Measurements from ENCODE around the gene ADGRL4.

- no peak for TF ChIP-seq CTCF (IDR thresholded peaks at IDR 0.05)
- no peak for TF ChIP-seq POLR2A (IDR thresholded peaks at IDR 0.05)
These were observed 55.7 kb downstream of the ADGRL4 start for GRCh38 chr1:78950826-78951225.
